HepG2 (cell line): Measurements from ENCODE around the gene FZD7. TPM values are rescaled to one million over a fixed set of nuclear protein-coding genes. Genes with fewer than 3 reads are reported as not detected.

Experiments used
- ATAC-seq: fragments of 200-7000 bp; cut with Tn5 transposase; 3 replicates; pipeline ENCODE4 v1.9.1; 2020; ENCODE audit warnings: mild to moderate bottlenecking, moderate library complexity
- BruUV-seq: library from RNA; stranded (reverse); fragments of 400-500 nt; replicated peaks from 2 replicates; lab custom pipeline; 2021; lab: Mats Ljungman, UMichigan
- CTCF ChIA-PET: fragments of 300-600 bp; formaldehyde crosslinking; extraction: SDS; loops from one replicate; lab custom pipeline; 2021; ENCODE audit warnings: low total read pairs, inconsistent platforms, low intra/inter-chr PET ratio; lab: Yijun Ruan, JAX
- POLR2A ChIA-PET: fragments of 350-600 bp; sonication (Branson Sonifier 250); formaldehyde crosslinking; loops from one replicate; lab custom pipeline; 2020; ENCODE audit warnings: antibody characterized with exemption, inconsistent platforms; lab: Yijun Ruan, JAX
- DNase-seq: peaks from one replicate; pipeline ENCODE4 v3.0.0-alpha.2; 2015; ENCODE audit warnings: low spot score
- FAIRE-seq: peaks from 3 replicates; lab custom pipeline; 2011; peaks lifted over from hg19 to GRCh38; lab: Jason Lieb, UNC
- H2AFZ ChIP-seq: one replicate; pipeline ENCODE4 v1.6.1; 2011; ENCODE audit warnings: low read length, inconsistent platforms
- H3K27ac ChIP-seq: fragments of 300-600 bp; 3 replicates; pipeline ENCODE4 v1.8.0; 2011; ENCODE audit warnings: mixed run types, mild to moderate bottlenecking, mixed read lengths, low read length, inconsistent platforms; ENCODE audit not compliant: insufficient read depth; ENCODE audit errors: extremely low read length
- H3K27me3 ChIP-seq, 2 experiments: fragments of 200-600 bp in 1 of 2; 2 replicates in 1 of 2; 3 replicates in 1 of 2; pipeline versions ENCODE4 v1.6.0 to v1.8.0; 2011; ENCODE audit warnings: low read length in 2 of 2, mild to moderate bottlenecking in 2 of 2, moderate library complexity in 2 of 2, inconsistent platforms in 1 of 2; ENCODE audit not compliant: insufficient read depth in 2 of 2, control insufficient read depth in 1 of 2
- H3K36me3 ChIP-seq, 2 experiments: fragments of 200-600 bp in 1 of 2; replicated peaks in 1 of 2; 2 replicates in 1 of 2; 3 replicates in 1 of 2; pipeline versions ENCODE4 v1.5.1 to v1.8.0; 2011; ENCODE audit warnings: low read length in 2 of 2, inconsistent platforms in 1 of 2; ENCODE audit not compliant: insufficient read depth in 2 of 2, control insufficient read depth in 1 of 2
- H3K4me1 ChIP-seq: 2 replicates; pipeline ENCODE4 v1.5.1; 2012; ENCODE audit warnings: low read length, inconsistent platforms; ENCODE audit not compliant: insufficient read depth
- H3K4me2 ChIP-seq: 2 replicates; pipeline ENCODE4 v1.6.0; 2011; ENCODE audit warnings: low read depth, low read length, inconsistent platforms
- H3K4me3 ChIP-seq, 3 experiments: fragments of 200-600 bp in 1 of 3; sonication (generic), shearing (Covaris generic) in 1 of 3; replicated peaks in 1 of 3; 2 replicates each; pipeline ENCODE4 v1.5.1; 2011 to 2016; ENCODE audit warnings: low read length in 3 of 3, inconsistent platforms in 2 of 3, low read depth in 2 of 3, mild to moderate bottlenecking in 2 of 3, control low read depth in 1 of 3, mixed read lengths in 1 of 3; ENCODE audit not compliant: insufficient read depth in 1 of 3
- H3K79me2 ChIP-seq: one replicate; pipeline ENCODE4 v1.6.1; 2011; ENCODE audit warnings: low read length, inconsistent platforms; ENCODE audit not compliant: insufficient read depth
- H3K9ac ChIP-seq: 2 replicates; pipeline ENCODE4 v1.6.0; 2011; ENCODE audit warnings: mild to moderate bottlenecking, low read depth, low read length, inconsistent platforms; ENCODE audit not compliant: insufficient read depth
- H3K9me3 ChIP-seq: 2 replicates; pipeline ENCODE4 v1.5.1; 2012; ENCODE audit warnings: mild to moderate bottlenecking, low read length
- H4K20me1 ChIP-seq: 2 replicates; pipeline ENCODE4 v1.6.0; 2011; ENCODE audit warnings: inconsistent platforms, mild to moderate bottlenecking, low read length, moderate library complexity; ENCODE audit not compliant: insufficient read depth
- ATAD3A ChIP-seq: sonication (generic); formaldehyde crosslinking; IDR thresholded peaks from 2 replicates; pipeline ENCODE4 v1.4.0; 2020; ENCODE audit warnings: missing genetic modification reagents
- FOSL2 ChIP-seq: sonication (generic); formaldehyde crosslinking; IDR thresholded peaks from 2 replicates; pipeline ENCODE4 v1.4.0; 2020; ENCODE audit warnings: missing genetic modification reagents
- IKZF1 ChIP-seq: fragments of 450-650 bp; IDR thresholded peaks from 2 replicates; pipeline ENCODE4 v1.7.1; 2016
- MTF1 ChIP-seq: sonication (generic); formaldehyde crosslinking; IDR thresholded peaks from 2 replicates; pipeline ENCODE4 v1.5.0; 2020; ENCODE audit warnings: missing genetic modification reagents
- NFE2 ChIP-seq: sonication (generic); formaldehyde crosslinking; IDR thresholded peaks from 2 replicates; pipeline ENCODE4 v1.4.0; 2020; ENCODE audit warnings: missing genetic modification reagents
- NFE2L2 ChIP-seq: fragments of 150-350 bp; IDR thresholded peaks from 2 replicates; pipeline ENCODE4 v1.6.1; 2014; ENCODE audit warnings: low read length
- ZBTB20 ChIP-seq: sonication (generic); formaldehyde crosslinking; IDR thresholded peaks from 2 replicates; pipeline ENCODE4 v1.8.1; 2023; ENCODE audit warnings: missing genetic modification reagents, low read depth, mild to moderate bottlenecking, borderline replicate concordance
- ZBTB7A ChIP-seq: sonication (generic); formaldehyde crosslinking; IDR thresholded peaks from 2 replicates; pipeline ENCODE4 v1.8.0; 2022; ENCODE audit warnings: mild to moderate bottlenecking, missing genetic modification reagents
- ZNF205 ChIP-seq: IDR thresholded peaks from 2 replicates; pipeline ENCODE4 v1.6.1; 2018; ENCODE audit warnings: missing biosample characterization, missing genetic modification reagents
- ZNF777 ChIP-seq: sonication (generic); formaldehyde crosslinking; IDR thresholded peaks from 2 replicates; pipeline ENCODE4 v1.4.0; 2020; ENCODE audit warnings: missing genetic modification reagents
- ZNF839 ChIP-seq: sonication (generic); formaldehyde crosslinking; IDR thresholded peaks from 2 replicates; pipeline ENCODE4 v1.4.0; 2020; ENCODE audit warnings: missing genetic modification reagents, mild to moderate bottlenecking, borderline replicate concordance
- WGBS: methylation state at CpG from one replicate; pipeline ENCODE4 v1.1.6; 2017; ENCODE audit warnings: low lambda C conversion rate; 5-methylcytosine and 5-hydroxymethylcytosine counted together
- in situ Hi-C: cut with HindIII; loops from 2 replicates; pipeline ENCODE4 v1.10.0; 2017; ENCODE audit warnings: low pct_unique_long_range_greater_than_20kb; ENCODE audit not compliant: extremely low pct_ligation_motif_present
- intact Hi-C: fragments of 100-400 bp; cut with micrococcal nuclease; formaldehyde crosslinking; loops from one replicate; pipeline ENCODE4 v1.10.0; 2022; ENCODE audit not compliant: unreplicated experiment
- polyA plus RNA-seq, 8 experiments: library from polyadenylated mRNA; depleted of rRNA in 3 of 8; stranded (reverse) in 7 of 8; unstranded in 1 of 8; fragments of >200 nt; fragmentation: Illumina TruSeq in 4 of 8; extraction: Trizol in 4 of 8; gene quantifications; 2 replicates each; pipeline versions ENCODE4 v1.2.1 to v1.2.3, GENCODE V29; 2011 to 2016; ENCODE audit warnings: low read depth in 4 of 8, missing spikeins in 1 of 8, mixed read lengths in 1 of 8; ENCODE audit not compliant: insufficient read depth in 1 of 8
- total RNA-seq, 5 experiments: library from RNA; depleted of rRNA; stranded (reverse); fragments of >200 nt; fragmentation: Illumina TruSeq; extraction: Trizol; gene quantifications; 2 replicates each; pipeline ENCODE4 v1.2.3, GENCODE V29; 2016; ENCODE audit warnings: low read depth in 1 of 5

The FZD7 gene
- total and polyA plus RNA-seq, 2 of the 13 experiments (the other 11 are each of a cell fraction or from before 2014, with no cell fraction given) = 0.13 to 0.38 TPM

DNA sequence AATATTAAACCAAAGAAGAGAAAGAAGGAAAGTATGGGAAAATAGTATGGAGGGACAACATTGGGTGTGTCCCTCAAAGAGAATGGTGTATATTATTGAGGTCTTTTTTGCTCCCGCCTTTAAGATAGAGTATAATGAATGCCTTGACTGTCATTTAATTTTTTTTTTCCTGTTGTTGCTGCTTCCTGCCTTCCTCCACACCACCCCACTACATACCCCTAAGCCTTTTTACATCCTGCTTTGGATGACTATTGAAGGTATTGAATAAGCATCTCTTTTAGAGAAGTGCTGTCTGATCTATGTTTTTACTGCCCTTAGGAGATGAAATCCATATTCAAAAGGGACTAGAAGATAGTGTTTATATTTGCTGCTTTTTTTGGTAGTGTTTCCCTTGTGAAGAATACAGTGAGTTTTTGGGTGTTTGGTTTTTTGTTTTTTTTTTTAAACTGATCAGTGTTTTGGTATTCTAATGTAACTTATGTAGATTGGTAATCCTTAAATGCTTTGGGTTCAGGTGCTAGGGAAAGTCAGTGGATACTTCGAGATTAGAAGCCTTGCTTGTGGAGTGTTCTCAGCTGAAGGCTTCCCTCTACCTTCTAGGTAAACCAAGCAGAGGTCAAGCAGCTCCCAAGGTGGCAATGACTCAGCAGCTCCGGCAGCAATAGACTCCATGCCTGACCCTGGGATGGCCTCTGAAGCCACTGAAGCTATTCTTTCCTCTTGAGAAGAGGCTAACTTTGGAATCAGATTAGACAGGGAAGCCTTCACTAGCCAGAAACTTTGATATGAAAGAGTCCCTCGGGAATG, 5.0 kb downstream of the FZD7 start:
- no peak for TF ChIP-seq ZNF205 (CRISPR knock-in tag)
- no peak for TF ChIP-seq ZBTB20 (CRISPR knock-in tag)
- no peak for TF ChIP-seq ATAD3A (CRISPR knock-in tag)
- peak; percentile 81 for TF ChIP-seq NFE2 (CRISPR knock-in tag)
- TF ChIP-seq ZNF777 = no peak
- no peak for TF ChIP-seq IKZF1
- TF ChIP-seq ZNF839 (CRISPR knock-in tag) = no peak
- peak; percentile 48; the same call in 1 of the 2 replicates for TF ChIP-seq NFE2L2
- no peak for TF ChIP-seq MTF1
- no peak for TF ChIP-seq ZBTB7A (CRISPR knock-in tag)
- TF ChIP-seq FOSL2 (CRISPR knock-in tag) = 0 out of 2 replicates have a peak, but pooled peaks have one; percentile 46
- no peaks in the 10 kb centered on the region for H4K20me1 ChIP-seq
- DNase-seq (no peak), FAIRE-seq (no peak), ATAC-seq (no peak; the same call in 2 of the 3 replicates)
- intact Hi-C loops (no loop called here), in situ Hi-C loops (no loop called here)
- H3K4me1 ChIP-seq = peaks cover 21% of the 10 kb centered on the region; the same call in 1 of the 2 replicates
- ChIA-PET CTCF (no interaction called here), POLR2A (no interaction called here)
- no peak overlapping the region for H3K9ac ChIP-seq
- no peaks in the 10 kb centered on the region for H3K36me3 ChIP-seq
- BruUV-seq = no TSS peak
- WGBS = 22% methylated on average over 4 of the region's 4 CpGs
- H3K79me2 ChIP-seq = no peaks in the 10 kb centered on the region
- H3K27me3 ChIP-seq = peaks cover 0 to 27% of the 10 kb centered on the region in 2 experiments; a peak in 3 of 5 replicates
- peak overlapping the region; percentile 26; the same call in 1 of the 2 replicates for H3K4me2 ChIP-seq
- no peak overlapping the region for H3K4me3 ChIP-seq
- no peak overlapping the region for H3K27ac ChIP-seq
- H3K9me3 ChIP-seq = no peaks in the 10 kb centered on the region
- no peak overlapping the region for H2AFZ ChIP-seq
